ENCODE results near the gene TMEM183A.

DNA sequence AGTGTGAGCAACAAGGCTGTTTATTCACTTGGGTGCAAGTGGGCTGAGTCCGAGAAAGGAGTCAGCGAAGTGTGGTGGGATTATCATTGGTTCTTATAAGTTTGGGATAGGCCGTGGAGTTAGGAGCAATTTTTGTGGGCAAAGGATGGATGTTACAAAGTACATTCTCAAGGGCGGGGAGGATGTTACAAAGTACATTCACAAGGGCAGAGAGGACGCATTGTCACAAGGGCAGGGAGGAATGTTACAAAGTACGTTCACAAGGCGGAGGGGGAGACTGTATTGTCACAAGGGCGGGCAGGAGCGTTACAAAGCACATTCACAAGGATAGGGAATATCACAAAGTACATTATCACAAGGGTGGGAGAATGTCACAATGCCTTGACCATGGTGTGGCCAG is 5.2 kb upstream of the TMEM183A start:
- TF ChIP-seq, protein P1, sequence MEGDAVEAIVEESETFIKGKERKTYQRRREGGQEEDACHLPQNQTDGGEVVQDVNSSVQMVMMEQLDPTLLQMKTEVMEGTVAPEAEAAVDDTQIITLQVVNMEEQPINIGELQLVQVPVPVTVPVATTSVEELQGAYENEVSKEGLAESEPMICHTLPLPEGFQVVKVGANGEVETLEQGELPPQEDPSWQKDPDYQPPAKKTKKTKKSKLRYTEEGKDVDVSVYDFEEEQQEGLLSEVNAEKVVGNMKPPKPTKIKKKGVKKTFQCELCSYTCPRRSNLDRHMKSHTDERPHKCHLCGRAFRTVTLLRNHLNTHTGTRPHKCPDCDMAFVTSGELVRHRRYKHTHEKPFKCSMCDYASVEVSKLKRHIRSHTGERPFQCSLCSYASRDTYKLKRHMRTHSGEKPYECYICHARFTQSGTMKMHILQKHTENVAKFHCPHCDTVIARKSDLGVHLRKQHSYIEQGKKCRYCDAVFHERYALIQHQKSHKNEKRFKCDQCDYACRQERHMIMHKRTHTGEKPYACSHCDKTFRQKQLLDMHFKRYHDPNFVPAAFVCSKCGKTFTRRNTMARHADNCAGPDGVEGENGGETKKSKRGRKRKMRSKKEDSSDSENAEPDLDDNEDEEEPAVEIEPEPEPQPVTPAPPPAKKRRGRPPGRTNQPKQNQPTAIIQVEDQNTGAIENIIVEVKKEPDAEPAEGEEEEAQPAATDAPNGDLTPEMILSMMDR (IDR thresholded peaks at IDR 0.05): no peak
- TF ChIP-seq TCF7L2 (IDR thresholded peaks at IDR 0.05; ENCODE audit: low read depth, low read length): no peak

Data from Panc1 (cell line).